ENCODE results near the gene ZFR2. TPM values are rescaled to one million over a fixed set of nuclear protein-coding genes. Genes with fewer than 3 reads are reported as not detected.

Gene ZFR2
- polyA plus RNA-seq, 1 of the 3 experiments (the other 2 are of a cell fraction): 0.44 TPM

- Histone ChIP-seq H3K9me3 (no peaks in the 10 kb centered on the region), H3K4me3 (ENCODE audit: low read depth in 2 of 2, low read length in 1 of 2) (no peak overlapping the region), H3K27ac (ENCODE audit: low read depth in 2 of 2, low read length in 1 of 2) (no peak overlapping the region), H2AFZ (ENCODE audit: low read depth) (no peak overlapping the region), H3K9me2 (no peaks in the 10 kb centered on the region), H3K4me1 (ENCODE audit: control insufficient read depth in 1 of 2, insufficient read depth in 2 of 2, low read depth in 1 of 2, low read length in 1 of 2) (no peaks in the 10 kb centered on the region), H3K9ac (no peak overlapping the region), H4K20me1 (ENCODE audit: insufficient read depth) (no peaks in the 10 kb centered on the region), H3K27me3 (ENCODE audit: insufficient read depth) (peaks cover 8% of the 10 kb centered on the region), H3K79me2 (ENCODE audit: insufficient read depth) (no peaks in the 10 kb centered on the region), H3K4me2 (no peak overlapping the region), H3K36me3 (replicated peaks in 1 of 2; ENCODE audit: control insufficient read depth in 1 of 2, insufficient read depth in 2 of 2, low read length in 1 of 2) (no peaks in the 10 kb centered on the region), H3F3A (replicated peaks; ENCODE audit: insufficient read depth) (no peaks in the 10 kb centered on the region)
- DNase-seq: no peak
- TF ChIP-seq FOXM1 (IDR thresholded peaks at IDR 0.05; ENCODE audit: low read depth) (no peak), MEF2A (IDR thresholded peaks at IDR 0.05; ENCODE audit: borderline replicate concordance, low read depth) (no peak)
- POLR2A ChIA-PET: no interaction called here
- WGBS (ENCODE audit: low lambda C conversion rate): 73% methylated on average over 6 of the region's 6 CpGs
- CTCF ChIA-PET: no interaction called here
These were observed 32.0 kb downstream of the ZFR2 start for GRCh38 chr19:3836887-3837286.

DNA sequence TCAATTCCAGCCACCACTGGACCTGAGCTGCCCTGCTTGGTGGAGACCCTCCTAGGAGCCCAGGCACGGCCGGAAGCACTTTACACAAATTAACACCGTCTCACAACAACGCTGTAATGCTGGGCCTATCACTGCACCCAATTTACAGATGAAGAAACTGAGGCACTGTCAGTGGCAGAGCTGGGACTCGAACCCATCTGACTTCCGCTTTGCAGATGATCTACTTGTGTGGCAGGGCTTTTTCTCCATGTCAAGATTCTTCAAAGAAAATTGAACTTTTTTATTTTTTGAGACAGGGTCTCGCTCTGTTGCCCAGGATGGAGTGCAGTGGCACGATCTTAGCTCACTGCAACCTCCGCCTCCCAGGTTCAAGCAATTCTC lies 33.8 kb downstream of the ZFR2 start:
- 72% methylated on average over 9 of the region's 9 CpGs for WGBS (ENCODE audit: low lambda C conversion rate)

More for the DNA sequence above, 33.8 kb downstream of the ZFR2 start:
- H3K9me3 ChIP-seq: no peaks in the 10 kb centered on the region
- no peak for DNase-seq
- ChIA-PET CTCF (interaction anchor here (2.9 kb wide), 1 partner anchor 13 kb away, joined by 11 read pairs; no protein-coding TSS in a partner anchor), POLR2A (no interaction called here)
- H3F3A ChIP-seq (replicated peaks; ENCODE audit: insufficient read depth): no peaks in the 10 kb centered on the region
- TF ChIP-seq, protein P1, sequence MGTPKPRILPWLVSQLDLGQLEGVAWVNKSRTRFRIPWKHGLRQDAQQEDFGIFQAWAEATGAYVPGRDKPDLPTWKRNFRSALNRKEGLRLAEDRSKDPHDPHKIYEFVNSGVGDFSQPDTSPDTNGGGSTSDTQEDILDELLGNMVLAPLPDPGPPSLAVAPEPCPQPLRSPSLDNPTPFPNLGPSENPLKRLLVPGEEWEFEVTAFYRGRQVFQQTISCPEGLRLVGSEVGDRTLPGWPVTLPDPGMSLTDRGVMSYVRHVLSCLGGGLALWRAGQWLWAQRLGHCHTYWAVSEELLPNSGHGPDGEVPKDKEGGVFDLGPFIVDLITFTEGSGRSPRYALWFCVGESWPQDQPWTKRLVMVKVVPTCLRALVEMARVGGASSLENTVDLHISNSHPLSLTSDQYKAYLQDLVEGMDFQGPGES (IDR thresholded peaks at IDR 0.05; ENCODE audit: low read depth, low read length): no peak
- TF ChIP-seq PBX3 (IDR thresholded peaks at IDR 0.05) (no peak), TAF1 (IDR thresholded peaks at IDR 0.05; ENCODE audit: borderline replicate concordance, low read depth, low read length) (no peak), REST (IDR thresholded peaks at IDR 0.05; ENCODE audit: low read depth, low read length) (no peak), NFIC (IDR thresholded peaks at IDR 0.05; ENCODE audit: borderline replicate concordance) (no peak), EP300 (IDR thresholded peaks at IDR 0.05; ENCODE audit: borderline replicate concordance in 1 of 2, low read depth in 1 of 2, low read length in 1 of 2) (no peak), JUND (IDR thresholded peaks at IDR 0.05) (no peak), MEF2A (IDR thresholded peaks at IDR 0.05; ENCODE audit: borderline replicate concordance, low read depth) (no peak), POLR2AphosphoS5 (IDR thresholded peaks at IDR 0.05; ENCODE audit: low read depth, low read length) (no peak)
- no peaks in the 10 kb centered on the region for H3K79me2 ChIP-seq (ENCODE audit: insufficient read depth)
- H3K27ac ChIP-seq (ENCODE audit: low read depth in 2 of 2, low read length in 1 of 2): no peak overlapping the region
- H3K9me2 ChIP-seq: no peaks in the 10 kb centered on the region
- no peak overlapping the region for H2AFZ ChIP-seq (ENCODE audit: low read depth)
- H4K20me1 ChIP-seq (ENCODE audit: insufficient read depth): no peaks in the 10 kb centered on the region
- H3K36me3 ChIP-seq (replicated peaks in 1 of 2; ENCODE audit: control insufficient read depth in 1 of 2, insufficient read depth in 2 of 2, low read length in 1 of 2): no peaks in the 10 kb centered on the region
- H3K27me3 ChIP-seq (ENCODE audit: insufficient read depth): peaks cover 10% of the 10 kb centered on the region
- H3K9ac ChIP-seq: no peak overlapping the region
- no peak overlapping the region for H3K4me3 ChIP-seq (ENCODE audit: low read depth in 2 of 2, low read length in 1 of 2)
- H3K4me1 ChIP-seq (ENCODE audit: control insufficient read depth in 1 of 2, insufficient read depth in 2 of 2, low read depth in 1 of 2, low read length in 1 of 2): no peaks in the 10 kb centered on the region
- no peak overlapping the region for H3K4me2 ChIP-seq
